Measurements from ENCODE around the gene LRRC10B. TPM values are rescaled to one million over a fixed set of nuclear protein-coding genes. Genes with fewer than 3 reads are reported as not detected.

LRRC10B gene
- total and polyA plus RNA-seq, 2 experiments from 2014 or later = 0.43 TPM; not detected in 1

- in situ Hi-C loops (cut with MboI) = no loop called here
- no peaks in the 10 kb centered on the region for H3K27me3 ChIP-seq (replicated peaks; ENCODE audit: insufficient read depth)
- no peak overlapping the region for H3K27ac ChIP-seq
- WGBS, 2 experiments (ENCODE audit: low coverage in 1 of 2, low lambda C conversion rate in 2 of 2, missing lambda C conversion rate in 2 of 2) = 6 to 14% methylated on average over 2 to 3 of the region's 3 CpGs
- H2AFZ ChIP-seq = no peak overlapping the region
- peaks cover 15% of the 10 kb centered on the region for H3K4me1 ChIP-seq (ENCODE audit: insufficient read depth)
- DNase-seq = peak; percentile 74
- no peaks in the 10 kb centered on the region for H3K36me3 ChIP-seq (ENCODE audit: low read depth)
- H3K9ac ChIP-seq = no peak overlapping the region
- TF ChIP-seq EZH2 (IDR thresholded peaks at IDR 0.05; ENCODE audit: insufficient read depth, poor library complexity, severe bottlenecking) (no peak), EZH2phosphoT487 (IDR thresholded peaks at IDR 0.05; ENCODE audit: insufficient read depth, low read depth) (no peak)
- H3K9me3 ChIP-seq (ENCODE audit: low read depth) = no peaks in the 10 kb centered on the region
- H3K9me2 ChIP-seq (ENCODE audit: insufficient read depth) = no peaks in the 10 kb centered on the region
- H3K4me3 ChIP-seq = no peak overlapping the region
- H3K79me2 ChIP-seq (ENCODE audit: insufficient read depth) = no peaks in the 10 kb centered on the region
- peaks cover 16% of the 10 kb centered on the region; the same call in 1 of the 2 replicates for H3F3A ChIP-seq (ENCODE audit: insufficient read depth)
- no peak overlapping the region for H3K4me2 ChIP-seq (ENCODE audit: unreplicated experiment)
- no peaks in the 10 kb centered on the region for H4K20me1 ChIP-seq (ENCODE audit: insufficient read depth)
Observed at GRCh38 chr11:61541598-61541997, 33.0 kb downstream of the LRRC10B start.

DNA sequence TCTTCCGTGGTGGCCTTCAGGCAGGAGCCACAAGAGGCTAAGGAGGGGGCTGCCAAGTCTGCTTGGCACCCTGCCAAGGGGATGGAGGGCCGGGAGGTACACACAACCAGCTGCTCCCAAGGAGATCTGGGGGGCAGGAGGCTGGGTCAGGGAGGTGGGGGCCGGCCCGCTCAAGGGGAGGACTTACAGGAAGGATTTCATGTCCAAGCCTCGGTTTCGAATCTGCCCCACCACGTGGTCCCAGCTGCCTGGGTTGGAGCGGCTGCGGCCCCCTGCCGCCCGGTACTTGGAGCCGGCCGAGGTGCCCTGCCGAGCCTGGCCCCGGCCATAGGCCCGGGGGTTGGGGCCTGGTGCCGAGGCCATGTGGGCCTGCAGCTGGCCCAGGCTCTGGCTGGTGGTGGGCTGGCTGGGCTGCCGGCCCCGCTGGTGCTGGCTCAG, 33.5 kb downstream of the LRRC10B start:
- WGBS, 2 experiments (ENCODE audit: low coverage in 1 of 2, low lambda C conversion rate in 2 of 2, missing lambda C conversion rate in 2 of 2) = 31% methylated on average over 19 of the region's 19 CpGs
- no peak for DNase-seq
- Histone ChIP-seq H3K4me3 (no peak overlapping the region), H3K9ac (no peak overlapping the region), H3K9me2 (ENCODE audit: insufficient read depth) (no peaks in the 10 kb centered on the region), H3F3A (ENCODE audit: insufficient read depth) (peaks cover 16% of the 10 kb centered on the region; the same call in 1 of the 2 replicates), H3K4me2 (ENCODE audit: unreplicated experiment) (no peak overlapping the region), H3K27ac (no peak overlapping the region), H3K9me3 (ENCODE audit: low read depth) (no peaks in the 10 kb centered on the region), H3K36me3 (ENCODE audit: low read depth) (no peaks in the 10 kb centered on the region), H3K79me2 (ENCODE audit: insufficient read depth) (no peaks in the 10 kb centered on the region), H2AFZ (no peak overlapping the region), H3K27me3 (replicated peaks; ENCODE audit: insufficient read depth) (no peaks in the 10 kb centered on the region), H4K20me1 (ENCODE audit: insufficient read depth) (no peaks in the 10 kb centered on the region), H3K4me1 (ENCODE audit: insufficient read depth) (peaks cover 15% of the 10 kb centered on the region)
- in situ Hi-C loops (cut with MboI) = no loop called here
- TF ChIP-seq EZH2phosphoT487 (IDR thresholded peaks at IDR 0.05; ENCODE audit: insufficient read depth, low read depth) (no peak), EZH2 (IDR thresholded peaks at IDR 0.05; ENCODE audit: insufficient read depth, poor library complexity, severe bottlenecking) (no peak)

DNA sequence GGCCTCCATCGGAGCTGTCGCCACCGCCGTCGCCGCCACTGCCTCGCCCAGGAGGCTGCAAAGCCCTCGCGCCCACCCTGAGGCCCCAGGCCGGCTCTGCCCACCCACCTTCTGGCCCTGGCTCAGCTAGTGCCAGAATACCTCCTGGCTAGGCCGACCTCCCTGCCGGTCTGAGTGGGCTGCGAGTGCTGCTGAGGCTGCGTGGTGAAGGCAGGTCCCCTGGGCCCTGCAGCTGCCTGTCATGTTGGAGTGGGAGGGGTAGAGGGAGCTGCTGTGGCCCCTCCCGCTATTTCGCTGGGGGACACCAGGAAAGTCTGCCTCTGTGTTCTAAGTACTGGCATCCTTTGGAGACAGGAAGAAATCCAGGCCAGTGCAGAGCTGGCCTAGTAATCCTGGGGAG, 34.2 kb downstream of the LRRC10B start:
- no peak for DNase-seq
- Histone ChIP-seq H3K4me2 (ENCODE audit: unreplicated experiment) (no peak overlapping the region), H3K9me2 (ENCODE audit: insufficient read depth) (no peaks in the 10 kb centered on the region), H3K9me3 (ENCODE audit: low read depth) (no peaks in the 10 kb centered on the region), H3F3A (ENCODE audit: insufficient read depth) (peaks cover 16% of the 10 kb centered on the region; the same call in 1 of the 2 replicates), H2AFZ (no peak overlapping the region), H3K27ac (no peak overlapping the region), H3K4me3 (no peak overlapping the region), H3K9ac (no peak overlapping the region), H3K4me1 (ENCODE audit: insufficient read depth) (peaks cover 15% of the 10 kb centered on the region), H4K20me1 (ENCODE audit: insufficient read depth) (no peaks in the 10 kb centered on the region), H3K79me2 (ENCODE audit: insufficient read depth) (no peaks in the 10 kb centered on the region), H3K27me3 (replicated peaks; ENCODE audit: insufficient read depth) (no peaks in the 10 kb centered on the region), H3K36me3 (ENCODE audit: low read depth) (no peaks in the 10 kb centered on the region)
- 64 to 78% methylated on average over 6 to 16 of the region's 16 CpGs for WGBS, 2 experiments (ENCODE audit: low coverage in 1 of 2, low lambda C conversion rate in 2 of 2, missing lambda C conversion rate in 2 of 2)
- TF ChIP-seq EZH2 (IDR thresholded peaks at IDR 0.05; ENCODE audit: insufficient read depth, poor library complexity, severe bottlenecking) = no peak
- TF ChIP-seq EZH2phosphoT487 (IDR thresholded peaks at IDR 0.05; ENCODE audit: insufficient read depth, low read depth) = no peak
- in situ Hi-C loops (cut with MboI) = no loop called here

- Histone ChIP-seq H3K27me3 (replicated peaks; ENCODE audit: insufficient read depth) (no peaks in the 10 kb centered on the region), H3K9ac (no peak overlapping the region), H3K4me2 (ENCODE audit: unreplicated experiment) (peak overlapping the region; percentile 47), H3F3A (ENCODE audit: insufficient read depth) (peaks cover 16% of the 10 kb centered on the region; the same call in 1 of the 2 replicates), H3K27ac (peak overlapping the region; percentile 78), H2AFZ (no peak overlapping the region), H3K79me2 (ENCODE audit: insufficient read depth) (no peaks in the 10 kb centered on the region), H3K9me3 (ENCODE audit: low read depth) (no peaks in the 10 kb centered on the region), H3K4me1 (ENCODE audit: insufficient read depth) (peaks cover 15% of the 10 kb centered on the region), H3K9me2 (ENCODE audit: insufficient read depth) (no peaks in the 10 kb centered on the region), H3K36me3 (ENCODE audit: low read depth) (no peaks in the 10 kb centered on the region), H4K20me1 (ENCODE audit: insufficient read depth) (no peaks in the 10 kb centered on the region), H3K4me3 (no peak overlapping the region)
- peak; percentile 87 for DNase-seq
- in situ Hi-C loops (cut with MboI) = no loop called here
- 70 to 78% methylated on average over 4 of the region's 4 CpGs for WGBS, 2 experiments (ENCODE audit: low coverage in 1 of 2, low lambda C conversion rate in 2 of 2, missing lambda C conversion rate in 2 of 2)
- TF ChIP-seq EZH2 (IDR thresholded peaks at IDR 0.05; ENCODE audit: insufficient read depth, poor library complexity, severe bottlenecking) = no peak
- no peak for TF ChIP-seq EZH2phosphoT487 (IDR thresholded peaks at IDR 0.05; ENCODE audit: insufficient read depth, low read depth)
Observed at GRCh38 chr11:61543606-61544306, 35.2 kb downstream of the LRRC10B start.
